GM21367 (cell line): Measurements from ENCODE around the gene HCFC1.

Experiments
- ATAC-seq: cut with Tn5 transposase; IDR thresholded peaks from one replicate; pipeline ENCODE4 v1.9.1; 2021; ENCODE audit not compliant: unreplicated experiment

HCFC1 gene

GRCh38 chrX:153974726-153975286 lies 3.2 kb upstream of the HCFC1 start:
- ATAC-seq, result no peak

- ATAC-seq, result no peak
Measured at GRCh38 chrX:153974003-153974725, 2.5 kb upstream of the HCFC1 start.

- ATAC-seq, result no peak
Measured at GRCh38 chrX:153973127-153974002, 1.7 kb upstream of the HCFC1 start.

- peak; percentile 32 for ATAC-seq
Measured at GRCh38 chrX:153972368-153973126, 929 bp upstream of the HCFC1 start, which contains the start of gene TMEM187. TSS of gene TMEM187 (plus strand) at chrX:153972754. CDS start at chrX:153982063, 9,309 bp downstream.

- ATAC-seq, result peak; percentile 30
Measured at GRCh38 chrX:153971124-153971449, 531 bp downstream of the HCFC1 start.

GRCh38 chrX:153970357-153971123 lies 1.1 kb downstream of the HCFC1 start:
- ATAC-seq, result no peak

GRCh38 chrX:153969904-153970356 lies 1.7 kb downstream of the HCFC1 start:
- ATAC-seq, result no peak

- ATAC-seq, result no peak
Measured at GRCh38 chrX:153969125-153969903, 2.3 kb downstream of the HCFC1 start.

GRCh38 chrX:153968754-153969124 lies 2.9 kb downstream of the HCFC1 start:
- no peak for ATAC-seq

GRCh38 chrX:153968255-153968654 lies 3.4 kb downstream of the HCFC1 start:
- ATAC-seq, result no peak

GRCh38 chrX:153967536-153968224 lies 3.9 kb downstream of the HCFC1 start:
- ATAC-seq, result no peak

- no peak for ATAC-seq
Measured at GRCh38 chrX:153966841-153967535, 4.6 kb downstream of the HCFC1 start.

- no peak for ATAC-seq
Measured at GRCh38 chrX:153966283-153966688, 5.3 kb downstream of the HCFC1 start.

GRCh38 chrX:153965406-153965805 lies 6.2 kb downstream of the HCFC1 start:
- ATAC-seq, result no peak

GRCh38 chrX:153964105-153964504 lies 7.5 kb downstream of the HCFC1 start:
- no peak for ATAC-seq

- ATAC-seq, result no peak
Measured at GRCh38 chrX:153963546-153963945, 8.1 kb downstream of the HCFC1 start.

- ATAC-seq, result no peak
Measured at GRCh38 chrX:153961292-153961691, 10.3 kb downstream of the HCFC1 start.

GRCh38 chrX:153960786-153961185 lies 10.8 kb downstream of the HCFC1 start:
- no peak for ATAC-seq
